ENCODE measurements around the gene ATP10A.

The ATP10A gene

GRCh38 chr15:25716414-25717126 is 146.6 kb downstream of the ATP10A start:
- H3K9ac ChIP-seq (ENCODE audit: insufficient read length), result no peak overlapping the region
- no peak overlapping the region for H3K27ac ChIP-seq
- H3K4me3 ChIP-seq, result no peak overlapping the region
- DNase-seq (ENCODE audit: low read depth, low spot score), result no peak
- H3K9me3 ChIP-seq (ENCODE audit: low read depth, low read length), result no peaks in the 10 kb centered on the region
- TF ChIP-seq FOXP2 (optimal IDR thresholded peaks at IDR 0.05; ENCODE audit: control extremely low read depth, extremely low read length, insufficient read depth), result no peak
- H3K36me3 ChIP-seq (ENCODE audit: insufficient read depth, low read length), result no peaks in the 10 kb centered on the region

- Histone ChIP-seq H3K9me3 (ENCODE audit: low read depth, low read length) (no peaks in the 10 kb centered on the region), H3K36me3 (ENCODE audit: insufficient read depth, low read length) (no peaks in the 10 kb centered on the region), H3K27ac (no peak overlapping the region), H3K9ac (ENCODE audit: insufficient read length) (no peak overlapping the region), H3K4me3 (no peak overlapping the region)
- no peak for TF ChIP-seq EZH2 (IDR thresholded peaks at IDR 0.05)
- no peak for TF ChIP-seq FOXP2 (optimal IDR thresholded peaks at IDR 0.05; ENCODE audit: control extremely low read depth, extremely low read length, insufficient read depth)
- TF ChIP-seq POLR2AphosphoS5 (IDR thresholded peaks at IDR 0.05; ENCODE audit: borderline replicate concordance, low read depth, low read length), result no peak
- DNase-seq (ENCODE audit: low read depth, low spot score), result no peak
Measured at GRCh38 chr15:25715536-25716413, 147.4 kb downstream of the ATP10A start.

- no peak overlapping the region for H3K4me3 ChIP-seq
- H3K27ac ChIP-seq, result no peak overlapping the region
- TF ChIP-seq FOXP2 (optimal IDR thresholded peaks at IDR 0.05; ENCODE audit: control extremely low read depth, extremely low read length, insufficient read depth), result no peak
- no peak for TF ChIP-seq POLR2AphosphoS5 (IDR thresholded peaks at IDR 0.05; ENCODE audit: borderline replicate concordance, low read depth, low read length)
- TF ChIP-seq EZH2 (IDR thresholded peaks at IDR 0.05), result no peak
- no peaks in the 10 kb centered on the region for H3K36me3 ChIP-seq (ENCODE audit: insufficient read depth, low read length)
- H3K9me3 ChIP-seq (ENCODE audit: low read depth, low read length), result no peaks in the 10 kb centered on the region
- no peak for DNase-seq (ENCODE audit: low read depth, low spot score)
- no peak overlapping the region for H3K9ac ChIP-seq (ENCODE audit: insufficient read length)
Measured at GRCh38 chr15:25714538-25714840, 148.6 kb downstream of the ATP10A start.

GRCh38 chr15:25713736-25714537 is 149.2 kb downstream of the ATP10A start:
- DNase-seq (ENCODE audit: low read depth, low spot score), result no peak

GRCh38 chr15:25712961-25713355 is 150.2 kb downstream of the ATP10A start:
- no peak for DNase-seq (ENCODE audit: low read depth, low spot score)
- Histone ChIP-seq H3K9ac (ENCODE audit: insufficient read length) (no peak overlapping the region), H3K27ac (no peak overlapping the region), H3K9me3 (ENCODE audit: low read depth, low read length) (no peaks in the 10 kb centered on the region), H3K36me3 (ENCODE audit: insufficient read depth, low read length) (no peaks in the 10 kb centered on the region), H3K4me3 (no peak overlapping the region)
- no peak for TF ChIP-seq POLR2AphosphoS5 (IDR thresholded peaks at IDR 0.05; ENCODE audit: borderline replicate concordance, low read depth, low read length)
- no peak for TF ChIP-seq EZH2 (IDR thresholded peaks at IDR 0.05)
- TF ChIP-seq FOXP2 (optimal IDR thresholded peaks at IDR 0.05; ENCODE audit: control extremely low read depth, extremely low read length, insufficient read depth), result no peak

More at GRCh38 chr15:25713736-25714537, 149.2 kb downstream of the ATP10A start:
- Histone ChIP-seq H3K36me3 (ENCODE audit: insufficient read depth, low read length) (no peaks in the 10 kb centered on the region), H3K9me3 (ENCODE audit: low read depth, low read length) (no peaks in the 10 kb centered on the region), H3K4me3 (no peak overlapping the region), H3K27ac (no peak overlapping the region), H3K9ac (ENCODE audit: insufficient read length) (no peak overlapping the region)
- no peak for TF ChIP-seq FOXP2 (optimal IDR thresholded peaks at IDR 0.05; ENCODE audit: control extremely low read depth, extremely low read length, insufficient read depth)

- Histone ChIP-seq H3K27ac (no peak overlapping the region), H3K4me3 (no peak overlapping the region), H3K36me3 (ENCODE audit: insufficient read depth, low read length) (no peaks in the 10 kb centered on the region), H3K9ac (ENCODE audit: insufficient read length) (no peak overlapping the region), H3K9me3 (ENCODE audit: low read depth, low read length) (no peaks in the 10 kb centered on the region)
- TF ChIP-seq EZH2 (IDR thresholded peaks at IDR 0.05) (no peak), POLR2AphosphoS5 (IDR thresholded peaks at IDR 0.05; ENCODE audit: borderline replicate concordance, low read depth, low read length) (no peak), FOXP2 (optimal IDR thresholded peaks at IDR 0.05; ENCODE audit: control extremely low read depth, extremely low read length, insufficient read depth) (no peak)
- no peak for DNase-seq (ENCODE audit: low read depth, low spot score)
Measured at GRCh38 chr15:25712192-25712960, 150.8 kb downstream of the ATP10A start.

GRCh38 chr15:25711691-25712090 is 151.4 kb downstream of the ATP10A start:
- Histone ChIP-seq H3K9ac (ENCODE audit: insufficient read length) (no peak overlapping the region), H3K4me3 (no peak overlapping the region), H3K27ac (no peak overlapping the region), H3K9me3 (ENCODE audit: low read depth, low read length) (no peaks in the 10 kb centered on the region), H3K36me3 (ENCODE audit: insufficient read depth, low read length) (no peaks in the 10 kb centered on the region)
- no peak for DNase-seq (ENCODE audit: low read depth, low spot score)
- TF ChIP-seq POLR2AphosphoS5 (IDR thresholded peaks at IDR 0.05; ENCODE audit: borderline replicate concordance, low read depth, low read length), result no peak
- TF ChIP-seq EZH2 (IDR thresholded peaks at IDR 0.05), result no peak
- no peak for TF ChIP-seq FOXP2 (optimal IDR thresholded peaks at IDR 0.05; ENCODE audit: control extremely low read depth, extremely low read length, insufficient read depth)

- Histone ChIP-seq H3K27ac (no peak overlapping the region), H3K9ac (ENCODE audit: insufficient read length) (no peak overlapping the region), H3K9me3 (ENCODE audit: low read depth, low read length) (no peaks in the 10 kb centered on the region), H3K36me3 (ENCODE audit: insufficient read depth, low read length) (no peaks in the 10 kb centered on the region), H3K4me3 (no peak overlapping the region)
- TF ChIP-seq POLR2AphosphoS5 (IDR thresholded peaks at IDR 0.05; ENCODE audit: borderline replicate concordance, low read depth, low read length), result no peak
- TF ChIP-seq EZH2 (IDR thresholded peaks at IDR 0.05), result no peak
- TF ChIP-seq FOXP2 (optimal IDR thresholded peaks at IDR 0.05; ENCODE audit: control extremely low read depth, extremely low read length, insufficient read depth), result no peak
- no peak for DNase-seq (ENCODE audit: low read depth, low spot score)
Measured at GRCh38 chr15:25711164-25711563, 152.0 kb downstream of the ATP10A start.
